Measurements from ENCODE around the gene MINK1. TPM values are rescaled to one million over a fixed set of nuclear protein-coding genes. Genes with fewer than 3 reads are reported as not detected.
A peak's percentile ranks its signal among the peaks of the same experiment; 100 is the strongest.

Gene MINK1
- total and polyA plus RNA-seq, 2 of the 13 experiments (the other 11 are each of a cell fraction or from before 2014, with no cell fraction given), result 17.2 to 63.9 TPM

DNA sequence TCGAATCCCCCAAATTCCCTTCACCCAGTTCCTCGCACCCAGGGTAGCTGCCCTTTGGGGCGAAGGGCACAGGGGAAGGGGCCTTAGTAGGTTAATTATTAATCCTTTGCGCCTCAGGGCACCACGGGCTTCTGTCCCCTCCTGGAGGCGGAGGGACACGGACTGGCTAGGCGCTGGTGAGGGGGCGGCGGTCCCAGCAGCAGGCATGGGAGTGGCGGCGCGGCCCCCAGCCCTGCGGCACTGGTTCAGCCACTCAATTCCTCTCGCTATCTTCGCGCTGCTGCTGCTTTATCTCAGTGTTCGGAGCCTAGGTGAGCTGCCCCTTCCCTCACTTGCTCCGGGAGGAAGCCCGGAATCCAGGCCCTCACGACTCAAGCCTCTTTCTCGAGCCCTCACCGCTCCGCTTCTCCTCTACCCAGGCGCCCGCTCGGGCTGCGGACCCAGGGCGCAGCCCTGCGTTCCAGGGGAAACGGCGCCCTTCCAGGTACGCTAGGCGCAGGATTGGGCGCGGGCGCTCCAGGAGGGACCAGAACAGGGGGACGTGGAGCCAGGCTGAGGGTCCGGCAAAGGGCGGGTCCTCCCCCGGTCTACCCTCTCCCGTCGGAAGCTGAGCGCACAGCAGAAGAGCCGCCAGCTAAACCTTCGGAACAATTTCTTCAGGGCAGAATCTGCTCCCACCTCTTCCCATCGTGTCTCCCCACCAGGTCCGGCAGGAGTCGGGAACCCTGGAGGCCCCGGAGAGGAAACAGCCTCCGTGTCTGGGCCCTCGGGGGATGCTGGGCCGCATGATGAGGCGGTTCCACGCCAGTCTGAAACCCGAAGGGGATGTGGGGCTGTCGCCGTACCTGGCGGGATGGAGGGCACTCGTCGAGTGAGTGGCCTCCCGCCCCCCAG is 44.1 kb upstream of the MINK1 start, which contains the start of gene GLTPD2 (continued):
- TF ChIP-seq, protein P1, sequence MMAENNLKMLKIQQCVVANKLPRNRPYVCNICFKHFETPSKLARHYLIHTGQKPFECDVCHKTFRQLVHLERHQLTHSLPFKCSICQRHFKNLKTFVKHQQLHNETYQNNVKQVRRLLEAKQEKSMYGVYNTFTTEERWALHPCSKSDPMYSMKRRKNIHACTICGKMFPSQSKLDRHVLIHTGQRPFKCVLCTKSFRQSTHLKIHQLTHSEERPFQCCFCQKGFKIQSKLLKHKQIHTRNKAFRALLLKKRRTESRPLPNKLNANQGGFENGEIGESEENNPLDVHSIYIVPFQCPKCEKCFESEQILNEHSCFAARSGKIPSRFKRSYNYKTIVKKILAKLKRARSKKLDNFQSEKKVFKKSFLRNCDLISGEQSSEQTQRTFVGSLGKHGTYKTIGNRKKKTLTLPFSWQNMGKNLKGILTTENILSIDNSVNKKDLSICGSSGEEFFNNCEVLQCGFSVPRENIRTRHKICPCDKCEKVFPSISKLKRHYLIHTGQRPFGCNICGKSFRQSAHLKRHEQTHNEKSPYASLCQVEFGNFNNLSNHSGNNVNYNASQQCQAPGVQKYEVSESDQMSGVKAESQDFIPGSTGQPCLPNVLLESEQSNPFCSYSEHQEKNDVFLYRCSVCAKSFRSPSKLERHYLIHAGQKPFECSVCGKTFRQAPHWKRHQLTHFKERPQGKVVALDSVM (CRISPR knock-in tag; IDR thresholded peaks at IDR 0.05), result no peak; the same call in 1 of the 2 replicates
- TF ChIP-seq ZNF337 (CRISPR knock-in tag; IDR thresholded peaks at IDR 0.05; ENCODE audit: borderline replicate concordance, low read depth) (no peak), MEF2D (CRISPR knock-in tag; IDR thresholded peaks at IDR 0.05) (peak; percentile 60; the same call in 1 of the 2 replicates), ZNF660 (CRISPR knock-in tag; IDR thresholded peaks at IDR 0.05; ENCODE audit: borderline replicate concordance, low read depth) (no peak), ARNTL (CRISPR knock-in tag; IDR thresholded peaks at IDR 0.05) (no peak; the same call in 1 of the 2 replicates), ZNF570 (CRISPR knock-in tag; IDR thresholded peaks at IDR 0.05; ENCODE audit: borderline replicate concordance) (no peak), ZNF484 (CRISPR knock-in tag; IDR thresholded peaks at IDR 0.05; ENCODE audit: borderline replicate concordance, low read depth) (no peak), XBP1 (CRISPR knock-in tag; IDR thresholded peaks at IDR 0.05) (no peak), ZNF296 (CRISPR knock-in tag; conservative IDR thresholded peaks at IDR 0.05) (peak; percentile 18; the same call in 1 of the 2 replicates), HIVEP1 (CRISPR knock-in tag; IDR thresholded peaks at IDR 0.05) (peak; percentile 48; the same call in 1 of the 2 replicates), ZNF251 (CRISPR knock-in tag; IDR thresholded peaks at IDR 0.05) (no peak), GZF1 (CRISPR knock-in tag; IDR thresholded peaks at IDR 0.05) (0 out of 2 replicates have a peak, but pooled peaks have one; percentile 51), ZEB1 (IDR thresholded peaks at IDR 0.05; ENCODE audit: insufficient replicate concordance, low read depth) (no peak), RFX3 (CRISPR knock-in tag; IDR thresholded peaks at IDR 0.05) (no peak), DR1 (CRISPR knock-in tag; IDR thresholded peaks at IDR 0.05) (no peak), ZNF263 (CRISPR knock-in tag; IDR thresholded peaks at IDR 0.05) (no peak)
- TF ChIP-seq, protein P2, sequence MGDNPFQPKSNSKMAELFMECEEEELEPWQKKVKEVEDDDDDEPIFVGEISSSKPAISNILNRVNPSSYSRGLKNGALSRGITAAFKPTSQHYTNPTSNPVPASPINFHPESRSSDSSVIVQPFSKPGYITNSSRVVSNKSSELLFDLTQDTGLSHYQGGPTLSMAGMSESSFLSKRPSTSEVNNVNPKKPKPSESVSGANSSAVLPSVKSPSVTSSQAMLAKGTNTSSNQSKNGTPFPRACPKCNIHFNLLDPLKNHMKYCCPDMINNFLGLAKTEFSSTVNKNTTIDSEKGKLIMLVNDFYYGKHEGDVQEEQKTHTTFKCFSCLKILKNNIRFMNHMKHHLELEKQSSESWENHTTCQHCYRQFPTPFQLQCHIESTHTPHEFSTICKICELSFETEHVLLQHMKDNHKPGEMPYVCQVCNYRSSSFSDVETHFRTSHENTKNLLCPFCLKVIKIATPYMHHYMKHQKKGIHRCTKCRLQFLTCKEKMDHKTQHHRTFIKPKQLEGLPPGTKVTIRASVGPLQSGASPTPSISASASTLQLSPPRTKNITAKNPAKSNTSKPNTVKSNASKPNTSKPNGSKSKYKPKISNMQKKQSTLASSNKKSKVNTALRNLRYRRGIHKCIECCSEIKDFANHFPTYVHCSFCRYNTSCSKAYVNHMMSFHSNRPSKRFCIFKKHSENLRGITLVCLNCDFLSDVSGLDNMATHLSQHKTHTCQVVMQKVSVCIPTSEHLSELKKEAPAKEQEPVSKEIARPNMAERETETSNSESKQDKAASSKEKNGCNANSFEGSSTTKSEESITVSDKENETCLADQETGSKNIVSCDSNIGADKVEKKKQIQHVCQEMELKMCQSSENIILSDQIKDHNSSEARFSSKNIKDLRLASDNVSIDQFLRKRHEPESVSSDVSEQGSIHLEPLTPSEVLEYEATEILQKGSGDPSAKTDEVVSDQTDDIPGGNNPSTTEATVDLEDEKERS (CRISPR knock-in tag; IDR thresholded peaks at IDR 0.05), result no peak
- TF ChIP-seq, protein P3, sequence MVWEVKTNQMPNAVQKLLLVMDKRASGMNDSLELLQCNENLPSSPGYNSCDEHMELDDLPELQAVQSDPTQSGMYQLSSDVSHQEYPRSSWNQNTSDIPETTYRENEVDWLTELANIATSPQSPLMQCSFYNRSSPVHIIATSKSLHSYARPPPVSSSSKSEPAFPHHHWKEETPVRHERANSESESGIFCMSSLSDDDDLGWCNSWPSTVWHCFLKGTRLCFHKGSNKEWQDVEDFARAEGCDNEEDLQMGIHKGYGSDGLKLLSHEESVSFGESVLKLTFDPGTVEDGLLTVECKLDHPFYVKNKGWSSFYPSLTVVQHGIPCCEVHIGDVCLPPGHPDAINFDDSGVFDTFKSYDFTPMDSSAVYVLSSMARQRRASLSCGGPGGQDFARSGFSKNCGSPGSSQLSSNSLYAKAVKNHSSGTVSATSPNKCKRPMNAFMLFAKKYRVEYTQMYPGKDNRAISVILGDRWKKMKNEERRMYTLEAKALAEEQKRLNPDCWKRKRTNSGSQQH (CRISPR knock-in tag; IDR thresholded peaks at IDR 0.05; ENCODE audit: low read depth), result no peak
- TF ChIP-seq, protein P4, sequence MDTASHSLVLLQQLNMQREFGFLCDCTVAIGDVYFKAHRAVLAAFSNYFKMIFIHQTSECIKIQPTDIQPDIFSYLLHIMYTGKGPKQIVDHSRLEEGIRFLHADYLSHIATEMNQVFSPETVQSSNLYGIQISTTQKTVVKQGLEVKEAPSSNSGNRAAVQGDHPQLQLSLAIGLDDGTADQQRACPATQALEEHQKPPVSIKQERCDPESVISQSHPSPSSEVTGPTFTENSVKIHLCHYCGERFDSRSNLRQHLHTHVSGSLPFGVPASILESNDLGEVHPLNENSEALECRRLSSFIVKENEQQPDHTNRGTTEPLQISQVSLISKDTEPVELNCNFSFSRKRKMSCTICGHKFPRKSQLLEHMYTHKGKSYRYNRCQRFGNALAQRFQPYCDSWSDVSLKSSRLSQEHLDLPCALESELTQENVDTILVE (CRISPR knock-in tag; IDR thresholded peaks at IDR 0.05), result 0 out of 2 replicates have a peak, but pooled peaks have one; percentile 48
- TF ChIP-seq, protein P5, sequence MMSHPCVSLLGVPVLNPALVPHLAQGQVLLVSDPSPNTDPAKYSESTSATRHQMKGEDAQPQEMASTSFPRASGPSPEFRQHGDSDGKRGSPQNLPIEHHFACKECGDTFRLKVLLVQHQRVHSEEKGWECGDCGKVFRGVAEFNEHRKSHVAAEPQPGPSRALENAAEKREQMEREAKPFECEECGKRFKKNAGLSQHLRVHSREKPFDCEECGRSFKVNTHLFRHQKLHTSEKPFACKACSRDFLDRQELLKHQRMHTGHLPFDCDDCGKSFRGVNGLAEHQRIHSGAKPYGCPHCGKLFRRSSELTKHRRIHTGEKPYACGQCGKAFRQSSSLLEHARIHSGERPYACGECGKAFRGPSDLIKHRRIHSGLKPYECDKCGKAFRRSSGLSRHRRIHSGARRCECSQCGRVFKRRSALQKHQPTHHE (CRISPR knock-in tag; IDR thresholded peaks at IDR 0.05; ENCODE audit: borderline replicate concordance), result no peak
